NAMALWA (cell line): ENCODE data around the gene TUBA3C.
"Not testable (repeated sequence)": the region's sequence is repeated elsewhere in the genome, so short reads cannot be mapped to it uniquely, and the experiment has no call there.

Experiments used
- DNase-seq: peaks from one replicate; pipeline ENCODE4 v3.0.0-alpha.2; 2015; ENCODE audit warnings: low spot score

Gene TUBA3C

GRCh38 chr13:19181621-19182485, at the start of gene TUBA3C:
TSS of gene TUBA3C (minus strand) at chr13:19181824. CDS start at chr13:19181747, 77 bp downstream.
- DNase-seq, result no peak

GRCh38 chr13:19207413-19207812, 25.8 kb upstream of the TUBA3C start:
- not testable (repeated sequence) for DNase-seq

- not testable (repeated sequence) for DNase-seq
Measured at GRCh38 chr13:19192622-19193021, 11.0 kb upstream of the TUBA3C start.

- DNase-seq, result not testable (repeated sequence)
Measured at GRCh38 chr13:19189911-19190310, 8.3 kb upstream of the TUBA3C start.

GRCh38 chr13:19189368-19189767, 7.7 kb upstream of the TUBA3C start:
- not testable (repeated sequence) for DNase-seq

GRCh38 chr13:19185865-19186645, 4.4 kb upstream of the TUBA3C start:
- no peak for DNase-seq

- no peak for DNase-seq
Measured at GRCh38 chr13:19185086-19185864, 3.7 kb upstream of the TUBA3C start.

GRCh38 chr13:19184176-19184575, 2.6 kb upstream of the TUBA3C start:
- DNase-seq, result no peak

- no peak for DNase-seq
Measured at GRCh38 chr13:19183676-19184075, 2.1 kb upstream of the TUBA3C start.

- DNase-seq, result no peak
Measured at GRCh38 chr13:19182536-19182935, 912 bp upstream of the TUBA3C start.

GRCh38 chr13:19181021-19181620, 503 bp downstream of the TUBA3C start:
- no peak for DNase-seq

- DNase-seq, result no peak
Measured at GRCh38 chr13:19179916-19180315, 1.7 kb downstream of the TUBA3C start.

- DNase-seq, result no peak
Measured at GRCh38 chr13:19178901-19179593, 2.6 kb downstream of the TUBA3C start.

GRCh38 chr13:19176981-19177776, 4.4 kb downstream of the TUBA3C start:
- DNase-seq, result not testable (repeated sequence)

- no peak for DNase-seq
Measured at GRCh38 chr13:19173752-19174151, 7.9 kb downstream of the TUBA3C start.

GRCh38 chr13:19172647-19173030, 9.0 kb downstream of the TUBA3C start:
- DNase-seq, result no peak

- no peak for DNase-seq
Measured at GRCh38 chr13:19172007-19172646, 9.5 kb downstream of the TUBA3C start.

GRCh38 chr13:19171563-19171962, 10.1 kb downstream of the TUBA3C start:
- DNase-seq, result no peak

GRCh38 chr13:19169991-19170390, 11.6 kb downstream of the TUBA3C start:
- DNase-seq, result no peak

GRCh38 chr13:19169496-19169895, 12.1 kb downstream of the TUBA3C start:
- DNase-seq, result no peak
